ENCODE measurements around the gene ARHGEF17. TPM values are rescaled to one million over a fixed set of nuclear protein-coding genes. Genes with fewer than 3 reads are reported as not detected.
A peak's percentile ranks its signal among the peaks of the same experiment; 100 is the strongest.

The ARHGEF17 gene
- total and polyA plus RNA-seq, 2 of the 8 experiments (the other 6 are each of a cell fraction or from before 2014, with no cell fraction given): 11.3 to 14.6 TPM

DNA sequence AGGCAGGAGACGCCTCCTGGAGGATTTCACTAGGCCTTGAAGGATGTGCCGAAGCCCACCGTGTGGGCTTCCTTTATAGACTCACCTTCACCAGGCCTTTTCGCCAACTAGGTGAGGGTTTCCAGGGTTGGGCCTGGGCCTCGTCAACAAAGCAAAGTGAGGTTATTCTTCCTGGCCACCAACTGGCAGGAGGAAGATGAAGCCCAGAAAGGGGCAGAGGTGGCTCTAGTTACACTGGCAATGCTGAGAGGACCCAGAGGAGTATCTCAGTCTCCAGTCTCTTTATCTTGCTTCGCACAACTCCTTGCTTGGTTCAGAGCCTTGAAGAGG lies 67.7 kb downstream of the ARHGEF17 start:
- peak; percentile 50 for FAIRE-seq
- Histone ChIP-seq H4K8ac (ENCODE audit: extremely low read depth, insufficient read depth, low read length) (no peak overlapping the region), H3K4me3 (ENCODE audit: extremely low read depth in 1 of 4, insufficient read depth in 2 of 4, low read depth in 3 of 4, low read length in 4 of 4) (peak overlapping the region in 1 of 4 experiments; percentile 33; a peak in 1 of 8 replicates), H3K36me3 (ENCODE audit: control insufficient read depth in 2 of 4, insufficient read depth in 4 of 4, low read length in 3 of 4) (no peaks in the 10 kb centered on the region), H3K4me2 (ENCODE audit: insufficient read depth in 1 of 2, low read depth in 2 of 2, low read length in 2 of 2) (peak overlapping the region in 1 of 2 experiments; percentile 47; a peak in 3 of 4 replicates), H2AK5ac (ENCODE audit: low read depth, low read length) (no peak overlapping the region), H2BK120ac (replicated peaks; ENCODE audit: low read depth, low read length) (no peak overlapping the region), H2BK5ac (ENCODE audit: low read depth, low read length) (no peak overlapping the region), H2BK12ac (ENCODE audit: low read depth, low read length) (no peak overlapping the region), H3K27ac (ENCODE audit: low read depth, low read length) (no peak overlapping the region), H3K4me1 (replicated peaks in 1 of 4; ENCODE audit: control insufficient read depth in 3 of 4, insufficient read depth in 4 of 4, low read length in 3 of 4) (peaks cover 3 to 13% (median 8%) of the 10 kb centered on the region in 4 experiments), H3K9me3 (ENCODE audit: insufficient read depth in 2 of 2, low read depth in 1 of 2, low read length in 1 of 2) (no peaks in the 10 kb centered on the region), H3K14ac (ENCODE audit: insufficient read length) (no peak overlapping the region), H2AFZ (ENCODE audit: low read length) (peak overlapping the region; percentile 86), H2BK15ac (ENCODE audit: low read length) (0 out of 2 replicates have a peak overlapping the region, but pooled peaks have one; percentile 36), H2BK20ac (ENCODE audit: low read length) (no peak overlapping the region), H3K18ac (ENCODE audit: extremely low read depth, low read length) (peak overlapping the region; percentile 87; the same call in 1 of the 2 replicates), H3K9ac (replicated peaks in 1 of 4; ENCODE audit: extremely low read depth in 1 of 4, low read depth in 3 of 4, low read length in 3 of 4) (no peak overlapping the region), H4K91ac (replicated peaks; ENCODE audit: insufficient read length, low read length) (no peak overlapping the region), H3K27me3 (replicated peaks in 1 of 4; ENCODE audit: control insufficient read depth in 3 of 4, extremely low read depth in 1 of 4, insufficient read depth in 3 of 4, low read length in 3 of 4) (peaks cover 0 to 15% (median 9%) of the 10 kb centered on the region in 4 experiments; a peak in 4 of 7 replicates), H3K79me1 (ENCODE audit: low read depth, low read length) (peaks cover 4% of the 10 kb centered on the region; the same call in 1 of the 2 replicates), H3K23me2 (ENCODE audit: low read depth, low read length) (peaks cover 8% of the 10 kb centered on the region), H4K5ac (ENCODE audit: insufficient read length, low read depth, low read length) (no peak overlapping the region), H3K4ac (replicated peaks; ENCODE audit: insufficient read length, low read depth, low read length) (no peak overlapping the region), H3K56ac (replicated peaks; ENCODE audit: insufficient read length, low read depth, low read length) (no peak overlapping the region), H3K23ac (ENCODE audit: insufficient read length) (no peak overlapping the region), H3K79me2 (ENCODE audit: control insufficient read depth in 1 of 2, insufficient read depth in 2 of 2, low read length in 2 of 2) (no peaks in the 10 kb centered on the region; a peak in 1 of 4 replicates), H4K20me1 (replicated peaks in 1 of 2; ENCODE audit: control insufficient read depth in 1 of 2, insufficient read depth in 2 of 2, low read length in 2 of 2) (peaks cover 0 to 9% of the 10 kb centered on the region in 2 experiments)
- ChIA-PET CTCF (ENCODE audit: partially characterized antibody) (interaction anchor here (0.5 to 59.1 kb wide), 6 partner anchors 9 to 1448 kb away, joined by 3 to 1456 read pairs (median 4); no protein-coding TSS in a partner anchor), POLR2A (ENCODE audit: partially characterized antibody) (no interaction called here)
- 77% methylated on average over 6 of the region's 6 CpGs; no CpG with 5 or more reads in 1 of the 2 experiments for WGBS, 2 experiments (ENCODE audit: extremely low coverage in 1 of 2, insufficient coverage in 1 of 2, insufficient read length in 1 of 2, insufficient replicate concordance in 2 of 2, low coverage in 1 of 2, low lambda C conversion rate in 2 of 2, missing lambda C conversion rate in 1 of 2)
- no peak for DNase-seq (ENCODE audit: low read depth in 1 of 2, low spot score in 2 of 2)
- TF ChIP-seq RNF2 (IDR thresholded peaks at IDR 0.05; ENCODE audit: borderline replicate concordance, low read depth, low read length, missing control alignments, poor library complexity, severe bottlenecking) (no peak), PHF8 (conservative IDR thresholded peaks at IDR 0.05; ENCODE audit: low read depth, low read length) (no peak), SIX5 (IDR thresholded peaks at IDR 0.05; ENCODE audit: low read depth, low read length) (no peak), EGR1 (IDR thresholded peaks at IDR 0.05; ENCODE audit: borderline replicate concordance, low read depth, low read length) (no peak), CTBP2 (IDR thresholded peaks at IDR 0.05; ENCODE audit: borderline replicate concordance, insufficient read depth, insufficient read length, low read length) (no peak), EP300 (IDR thresholded peaks at IDR 0.05; ENCODE audit: borderline replicate concordance in 1 of 2, low read depth in 2 of 2, low read length in 2 of 2) (no peak), RBBP5 (IDR thresholded peaks at IDR 0.05; ENCODE audit: borderline replicate concordance, low read depth, low read length) (no peak), TAF1 (IDR thresholded peaks at IDR 0.05; ENCODE audit: low read depth, low read length) (no peak), SP4 (IDR thresholded peaks at IDR 0.05; ENCODE audit: low read length) (no peak), HDAC6 (IDR thresholded peaks at IDR 0.05; ENCODE audit: low read depth, low read length) (no peak), JUN (IDR thresholded peaks at IDR 0.05; ENCODE audit: low read depth, low read length) (no peak), SUZ12 (IDR thresholded peaks at IDR 0.05; ENCODE audit: low read length) (no peak)
- TF ChIP-seq, protein P1, sequence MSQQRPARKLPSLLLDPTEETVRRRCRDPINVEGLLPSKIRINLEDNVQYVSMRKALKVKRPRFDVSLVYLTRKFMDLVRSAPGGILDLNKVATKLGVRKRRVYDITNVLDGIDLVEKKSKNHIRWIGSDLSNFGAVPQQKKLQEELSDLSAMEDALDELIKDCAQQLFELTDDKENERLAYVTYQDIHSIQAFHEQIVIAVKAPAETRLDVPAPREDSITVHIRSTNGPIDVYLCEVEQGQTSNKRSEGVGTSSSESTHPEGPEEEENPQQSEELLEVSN (IDR thresholded peaks at IDR 0.05): no peak

All from H1 (cell line).